NT2/D1 (cell line): ENCODE measurements around the gene VLDLR.
"Not testable (repeated sequence)": the region's sequence is repeated elsewhere in the genome, so short reads cannot be mapped to it uniquely, and the experiment has no call there.

ENCODE experiments used
- DNase-seq: peaks from one replicate; pipeline ENCODE4 v3.0.0-alpha.2; 2011; ENCODE audit warnings: low read depth, low spot score
- H3K27me3 ChIP-seq: 2 replicates; pipeline ENCODE4 v1.6.0; 2011; ENCODE audit warnings: mild to moderate bottlenecking; ENCODE audit not compliant: insufficient read length, insufficient read depth
- H3K36me3 ChIP-seq: 2 replicates; pipeline ENCODE4 v1.6.1; 2011; ENCODE audit warnings: mild to moderate bottlenecking, low read length, mixed read lengths; ENCODE audit not compliant: insufficient read depth, insufficient read length
- H3K4me1 ChIP-seq: 2 replicates; pipeline ENCODE4 v1.5.1; 2011; ENCODE audit not compliant: insufficient read depth, insufficient read length
- H3K4me3 ChIP-seq: 2 replicates; pipeline ENCODE4 v1.5.1; 2011; ENCODE audit warnings: low read depth; ENCODE audit not compliant: insufficient read length
- H3K9ac ChIP-seq: 2 replicates; pipeline ENCODE4 v1.6.0; 2011; ENCODE audit warnings: low read depth; ENCODE audit not compliant: insufficient read length
- H3K9me3 ChIP-seq: 2 replicates; pipeline ENCODE4 v1.5.1; 2011; ENCODE audit warnings: mild to moderate bottlenecking, low read length; ENCODE audit not compliant: insufficient read depth
- SUZ12 ChIP-seq: IDR thresholded peaks from 2 replicates; pipeline ENCODE4 v1.6.1; 2011; ENCODE audit not compliant: insufficient read length, insufficient read depth; ENCODE audit errors: extremely low read depth
- YY1 ChIP-seq: IDR thresholded peaks from 2 replicates; pipeline ENCODE4 v1.6.1; 2011; ENCODE audit not compliant: insufficient read length, insufficient read depth
- ZNF274 ChIP-seq: IDR thresholded peaks from 2 replicates; pipeline ENCODE4 v1.6.1; 2011; ENCODE audit warnings: mild to moderate bottlenecking, low read depth, low read length

Gene VLDLR

GRCh38 chr9:2693056-2693455 lies 71.5 kb downstream of the VLDLR start:
- H3K4me1 ChIP-seq = no peaks in the 10 kb centered on the region
- H3K9me3 ChIP-seq = no peaks in the 10 kb centered on the region
- no peak overlapping the region for H3K4me3 ChIP-seq
- no peak for TF ChIP-seq SUZ12
- no peak for TF ChIP-seq YY1
- no peak for TF ChIP-seq ZNF274
- H3K27me3 ChIP-seq = no peaks in the 10 kb centered on the region
- H3K36me3 ChIP-seq = no peaks in the 10 kb centered on the region
- DNase-seq = no peak
- H3K9ac ChIP-seq = no peak overlapping the region

GRCh38 chr9:2697492-2697891 lies 75.9 kb downstream of the VLDLR start:
- H3K9me3 ChIP-seq = no peaks in the 10 kb centered on the region
- TF ChIP-seq YY1 (no peak), ZNF274 (no peak), SUZ12 (no peak)
- no peaks in the 10 kb centered on the region for H3K4me1 ChIP-seq
- H3K9ac ChIP-seq = no peak overlapping the region
- no peak for DNase-seq
- H3K27me3 ChIP-seq = no peaks in the 10 kb centered on the region
- H3K4me3 ChIP-seq = no peak overlapping the region
- H3K36me3 ChIP-seq = no peaks in the 10 kb centered on the region

GRCh38 chr9:2700398-2700797 lies 78.8 kb downstream of the VLDLR start:
- Histone ChIP-seq H3K4me3 (no peak overlapping the region), H3K4me1 (no peaks in the 10 kb centered on the region), H3K36me3 (no peaks in the 10 kb centered on the region), H3K9me3 (no peaks in the 10 kb centered on the region), H3K27me3 (no peaks in the 10 kb centered on the region), H3K9ac (peak overlapping the region; percentile 53)
- no peak for DNase-seq
- TF ChIP-seq SUZ12 = no peak
- no peak for TF ChIP-seq ZNF274
- TF ChIP-seq YY1 = no peak

- Histone ChIP-seq H3K9ac (peak overlapping the region; percentile 53), H3K4me3 (no peak overlapping the region), H3K4me1 (no peaks in the 10 kb centered on the region), H3K9me3 (no peaks in the 10 kb centered on the region), H3K27me3 (no peaks in the 10 kb centered on the region), H3K36me3 (no peaks in the 10 kb centered on the region)
- peak; percentile 30 for DNase-seq
- no peak for TF ChIP-seq ZNF274
- TF ChIP-seq YY1 = no peak
Measured at GRCh38 chr9:2700909-2701550, 79.4 kb downstream of the VLDLR start.

GRCh38 chr9:2704504-2704903 lies 82.9 kb downstream of the VLDLR start:
- Histone ChIP-seq H3K36me3 (no peaks in the 10 kb centered on the region), H3K4me3 (no peak overlapping the region), H3K9ac (no peak overlapping the region), H3K4me1 (no peaks in the 10 kb centered on the region), H3K9me3 (no peaks in the 10 kb centered on the region), H3K27me3 (no peaks in the 10 kb centered on the region)
- no peak for DNase-seq
- no peak for TF ChIP-seq SUZ12
- no peak for TF ChIP-seq ZNF274

GRCh38 chr9:2707256-2707655 lies 85.7 kb downstream of the VLDLR start:
- DNase-seq, H3K9ac ChIP-seq, H3K4me3 ChIP-seq, H3K27me3 ChIP-seq, H3K9me3 ChIP-seq, H3K36me3 ChIP-seq, H3K4me1 ChIP-seq: not testable (repeated sequence)
